Pericardium fibroblast (primary cell): Measurements from ENCODE around the gene CENPL. TPM values are rescaled to one million over a fixed set of nuclear protein-coding genes. Genes with fewer than 3 reads are reported as not detected.

Experiments used
- total RNA-seq: library from RNA; depleted of rRNA; stranded (reverse); fragments of >200 nt; gene quantifications from 2 replicates; pipeline ENCODE4 v1.2.3, GENCODE V29; 2015

CENPL gene
- total RNA-seq, result 2.3 and 4.2 TPM in 2 replicates

GRCh38 chr1:173824315-173825081 lies at the start of gene CENPL, which contains the start of gene DARS2:
CENPL (minus strand) TSS chr1:173824883; CDS start chr1:173811299, 13,584 bp downstream.
DARS2 (plus strand) TSS chr1:173824673; CDS start chr1:173825230, 557 bp downstream.

GRCh38 chr1:173868266-173869020 lies 43.8 kb upstream of the CENPL start, which contains the start of gene ZBTB37:
ZBTB37 (plus strand) TSS chr1:173868380; CDS start chr1:173870226, 1,846 bp downstream.

GRCh38 chr1:173867753-173868265 lies 43.1 kb upstream of the CENPL start, which contains the start of gene GAS5:
GAS5 (minus strand) TSS chr1:173867989.

Other genes with a start within 250 kb of the CENPL start
- 0.35 TPM in 1 of 2 replicates, not detected in the other for gene SLC9C2, start 221.8 kb downstream of the CENPL start, total RNA-seq
- not detected in 2 replicates for gene TEX50, start 189.5 kb downstream of the CENPL start, total RNA-seq
- gene ANKRD45, start 155.0 kb downstream of the CENPL start, total RNA-seq, result 0.68 TPM in 1 of 2 replicates, not detected in the other
- gene KLHL20, start 109.9 kb downstream of the CENPL start, total RNA-seq, result 21.1 and 36.4 TPM in 2 replicates
- gene DARS2, start 210 bp downstream of the CENPL start, total RNA-seq, result 9.6 and 10.8 TPM in 2 replicates
- gene GAS5, start 43.1 kb upstream of the CENPL start, total RNA-seq, result 485 and 1,441 TPM in 2 replicates
- 2.3 and 4.5 TPM in 2 replicates for gene ZBTB37, start 43.5 kb upstream of the CENPL start, total RNA-seq
- gene SERPINC1, start 92.4 kb upstream of the CENPL start, total RNA-seq, result not detected in 2 replicates
- 7.5 and 11.6 TPM in 2 replicates for gene RC3H1, start 197.5 kb upstream of the CENPL start, total RNA-seq